Neutrophil (primary cell): ENCODE results near the gene OXT.

Experiments
- H3K27ac ChIP-seq: fragments of 200-600 bp; sonication (generic); 2 replicates; pipeline ENCODE4 v1.5.1; 2016; ENCODE audit warnings: mild to moderate bottlenecking, moderate library complexity
- H3K27me3 ChIP-seq: fragments of 200-600 bp; sonication (generic); 2 replicates; pipeline ENCODE4 v1.6.0; 2016; ENCODE audit warnings: mild to moderate bottlenecking
- H3K36me3 ChIP-seq: fragments of 200-600 bp; sonication (generic); 2 replicates; pipeline ENCODE4 v1.5.1; 2017
- H3K4me1 ChIP-seq, 2 experiments: fragments of 200-600 bp in 1 of 2; sonication (generic) in 1 of 2; 1 replicate in 1 of 2; 2 replicates in 1 of 2; pipeline versions ENCODE4 v1.5.1 to v1.6.1; 2013 to 2016; ENCODE audit warnings: low read depth in 1 of 2, low read length in 1 of 2, mild to moderate bottlenecking in 1 of 2, moderate library complexity in 1 of 2; ENCODE audit not compliant: control insufficient read depth in 1 of 2, insufficient read depth in 1 of 2
- H3K4me3 ChIP-seq, 2 experiments: fragments of 200-600 bp in 1 of 2; sonication (generic) in 1 of 2; 1 replicate in 1 of 2; 2 replicates in 1 of 2; pipeline ENCODE4 v1.5.1; 2013 to 2016; ENCODE audit warnings: low read depth in 1 of 2, low read length in 1 of 2, mild to moderate bottlenecking in 1 of 2, moderate library complexity in 1 of 2
- H3K9me3 ChIP-seq: fragments of 200-600 bp; sonication (generic); 2 replicates; pipeline ENCODE4 v1.5.1; 2016
- CTCF ChIP-seq: fragments of 200-600 bp; sonication (generic); IDR thresholded peaks from 2 replicates; pipeline ENCODE4 v1.5.1; 2016; ENCODE audit warnings: antibody characterized with exemption

Gene OXT

GRCh38 chr20:3081641-3082040, 10.2 kb downstream of the OXT start:
- H3K27me3 ChIP-seq, result peaks cover 97% of the 10 kb centered on the region
- TF ChIP-seq CTCF, result no peak
- peaks cover 22 to 44% of the 10 kb centered on the region in 2 experiments for H3K4me1 ChIP-seq
- no peaks in the 10 kb centered on the region for H3K36me3 ChIP-seq
- H3K9me3 ChIP-seq, result no peaks in the 10 kb centered on the region
- no peak overlapping the region for H3K27ac ChIP-seq
- H3K4me3 ChIP-seq, result no peak overlapping the region

GRCh38 chr20:3082306-3082951, 11.0 kb downstream of the OXT start:
- H3K36me3 ChIP-seq, result no peaks in the 10 kb centered on the region

GRCh38 chr20:3082955-3083952, 11.8 kb downstream of the OXT start:
- Histone ChIP-seq H3K27me3 (peaks cover 93% of the 10 kb centered on the region), H3K4me1 (peaks cover 11 to 29% of the 10 kb centered on the region in 2 experiments), H3K36me3 (no peaks in the 10 kb centered on the region), H3K9me3 (no peaks in the 10 kb centered on the region), H3K27ac (no peak overlapping the region), H3K4me3 (peak overlapping the region; percentile 17 to 53)
- TF ChIP-seq CTCF, result no peak

More at GRCh38 chr20:3082306-3082951, 11.0 kb downstream of the OXT start:
- Histone ChIP-seq H3K4me3 (peak overlapping the region; percentile 15 to 53), H3K4me1 (peaks cover 15 to 36% of the 10 kb centered on the region in 2 experiments), H3K27me3 (peaks cover 94% of the 10 kb centered on the region), H3K27ac (no peak overlapping the region), H3K9me3 (no peaks in the 10 kb centered on the region)
- TF ChIP-seq CTCF, result no peak

GRCh38 chr20:3084283-3084985, 13.0 kb downstream of the OXT start, which contains the start of gene AVP:
TSS of gene AVP (minus strand) at chr20:3084724. CDS start at chr20:3084674, 50 bp downstream.
- H3K9me3 ChIP-seq, result no peaks in the 10 kb centered on the region
- no peak for TF ChIP-seq CTCF
- peaks cover 92% of the 10 kb centered on the region for H3K27me3 ChIP-seq
- no peak within 1 kb of the TSS for H3K27ac ChIP-seq
- no peaks in the 10 kb centered on the region for H3K36me3 ChIP-seq
- peak within 1 kb of the TSS in 1 of 2 experiments; percentile 53 for H3K4me3 ChIP-seq
- peaks cover 11 to 29% of the 10 kb centered on the region in 2 experiments for H3K4me1 ChIP-seq

GRCh38 chr20:3084986-3085360, 13.6 kb downstream of the OXT start:
- Histone ChIP-seq H3K27me3 (peaks cover 92% of the 10 kb centered on the region), H3K36me3 (no peaks in the 10 kb centered on the region), H3K9me3 (no peaks in the 10 kb centered on the region), H3K4me3 (no peak overlapping the region), H3K27ac (no peak overlapping the region), H3K4me1 (peaks cover 11 to 29% of the 10 kb centered on the region in 2 experiments)
- TF ChIP-seq CTCF, result no peak
